Lung (tissue), 12 donors: ENCODE results near the gene FGF19. TPM values are rescaled to one million over a fixed set of nuclear protein-coding genes. Genes with fewer than 3 reads are reported as not detected.
A peak's percentile ranks its signal among the peaks of the same experiment; 100 is the strongest.

Experiments
- ATAC-seq: fragments of 200-7000 bp; cut with Tn5 transposase; one replicate; pipeline ENCODE4 v1.9.1; 2020; ENCODE audit warnings: moderate number of reproducible peaks; ENCODE audit not compliant: insufficient read depth, low FRiP score
- DNase-seq, 3 donors: peaks; one replicate each; pipeline ENCODE4 v3.0.0-alpha.2; 2013 to 2017
- H3K27ac ChIP-seq, 2 donors: one replicate each; pipeline ENCODE4 v1.5.1; 2013; ENCODE audit warnings: mild to moderate bottlenecking in 2 of 2, moderate library complexity in 2 of 2, control low read depth in 1 of 2, inconsistent platforms in 1 of 2, low read depth in 1 of 2, low read length in 1 of 2
- H3K27me3 ChIP-seq, 3 donors: one replicate each; pipeline ENCODE4 v1.5.1; 2013; ENCODE audit warnings: low read length in 2 of 3; ENCODE audit not compliant: control insufficient read depth in 3 of 3, insufficient read depth in 3 of 3
- H3K36me3 ChIP-seq, 4 donors: one replicate each; pipeline ENCODE4 v1.5.1; 2013; ENCODE audit warnings: low read length in 4 of 4, mild to moderate bottlenecking in 1 of 4, moderate library complexity in 1 of 4; ENCODE audit not compliant: control insufficient read depth in 4 of 4, insufficient read depth in 4 of 4
- H3K4me1 ChIP-seq, 5 donors: one replicate each; pipeline ENCODE4 v1.5.1; 2013; ENCODE audit warnings: low read length in 5 of 5, mild to moderate bottlenecking in 2 of 5, moderate library complexity in 1 of 5; ENCODE audit not compliant: control insufficient read depth in 5 of 5, insufficient read depth in 5 of 5
- H3K4me3 ChIP-seq: one replicate; pipeline ENCODE4 v1.5.1; 2013; ENCODE audit warnings: mild to moderate bottlenecking, control low read depth, moderate library complexity
- H3K9ac ChIP-seq, 2 donors: one replicate each; pipeline ENCODE4 v1.5.1; 2013; ENCODE audit warnings: low read length in 2 of 2, control low read depth in 1 of 2; ENCODE audit not compliant: insufficient read depth in 1 of 2
- H3K9me3 ChIP-seq, 4 donors: one replicate each; pipeline ENCODE4 v1.5.1; 2013; ENCODE audit warnings: low read length in 3 of 4, mild to moderate bottlenecking in 1 of 4, moderate library complexity in 1 of 4; ENCODE audit not compliant: control insufficient read depth in 4 of 4, insufficient read depth in 3 of 4
- WGBS, 2 donors: extraction: QIAGEN DNeasy Blood & Tissue Kit; methylation state at CpG; one replicate each; pipeline ENCODE4 v1.1.7; 2013; 5-methylcytosine and 5-hydroxymethylcytosine counted together
- polyA plus RNA-seq, 2 donors: library from polyadenylated mRNA; stranded (reverse); fragments of 200-250 nt; gene quantifications; one replicate each; pipeline ENCODE4 v1.2.1, GENCODE V29; 2013
- total RNA-seq, 2 donors: library from RNA; depleted of rRNA in 1 of 2; stranded (reverse); fragments of >200 nt in 1 of 2; gene quantifications; one replicate each; pipeline ENCODE4 v1.2.1, GENCODE V29; 2014 to 2021
- TF ChIP-seq, protein P1 (sequence below): IDR thresholded peaks from 2 replicates; pipeline ENCODE4 v1.5.1; 2012; ENCODE audit warnings: mild to moderate bottlenecking; ENCODE audit errors: control extremely low read depth, extremely low read depth
- donor health status: control.
- donor health status: control.
- donor health status: Bipolar disorder and iron deficiency.
- donor health status: healthy.
- donor health status: DM: yes; HTN: yes; CAD: no.

The FGF19 gene
- total and polyA plus RNA-seq, 4 donors: 0.09 TPM; not detected in 3

GRCh38 chr11:69654660-69655478, 49.0 kb downstream of the FGF19 start:
- Histone ChIP-seq H3K9me3 (no peaks in the 10 kb centered on the region), H3K9ac (no peak overlapping the region), H3K27me3 (no peaks in the 10 kb centered on the region), H3K27ac (no peak overlapping the region), H3K4me1 (peaks cover 0 to 17% (median 4%) of the 10 kb centered on the region in 5 donors), H3K4me3 (no peak overlapping the region), H3K36me3 (peaks cover 4 to 21% (median 17%) of the 10 kb centered on the region in 4 donors)
- TF ChIP-seq, protein P1, sequence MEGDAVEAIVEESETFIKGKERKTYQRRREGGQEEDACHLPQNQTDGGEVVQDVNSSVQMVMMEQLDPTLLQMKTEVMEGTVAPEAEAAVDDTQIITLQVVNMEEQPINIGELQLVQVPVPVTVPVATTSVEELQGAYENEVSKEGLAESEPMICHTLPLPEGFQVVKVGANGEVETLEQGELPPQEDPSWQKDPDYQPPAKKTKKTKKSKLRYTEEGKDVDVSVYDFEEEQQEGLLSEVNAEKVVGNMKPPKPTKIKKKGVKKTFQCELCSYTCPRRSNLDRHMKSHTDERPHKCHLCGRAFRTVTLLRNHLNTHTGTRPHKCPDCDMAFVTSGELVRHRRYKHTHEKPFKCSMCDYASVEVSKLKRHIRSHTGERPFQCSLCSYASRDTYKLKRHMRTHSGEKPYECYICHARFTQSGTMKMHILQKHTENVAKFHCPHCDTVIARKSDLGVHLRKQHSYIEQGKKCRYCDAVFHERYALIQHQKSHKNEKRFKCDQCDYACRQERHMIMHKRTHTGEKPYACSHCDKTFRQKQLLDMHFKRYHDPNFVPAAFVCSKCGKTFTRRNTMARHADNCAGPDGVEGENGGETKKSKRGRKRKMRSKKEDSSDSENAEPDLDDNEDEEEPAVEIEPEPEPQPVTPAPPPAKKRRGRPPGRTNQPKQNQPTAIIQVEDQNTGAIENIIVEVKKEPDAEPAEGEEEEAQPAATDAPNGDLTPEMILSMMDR: no peak
- 67 to 78% methylated on average over 27 of the region's 27 CpGs for WGBS, 2 donors
- peak; percentile 35 for ATAC-seq
- DNase-seq: peak; percentile 37 to 51 (median 43)

DNA sequence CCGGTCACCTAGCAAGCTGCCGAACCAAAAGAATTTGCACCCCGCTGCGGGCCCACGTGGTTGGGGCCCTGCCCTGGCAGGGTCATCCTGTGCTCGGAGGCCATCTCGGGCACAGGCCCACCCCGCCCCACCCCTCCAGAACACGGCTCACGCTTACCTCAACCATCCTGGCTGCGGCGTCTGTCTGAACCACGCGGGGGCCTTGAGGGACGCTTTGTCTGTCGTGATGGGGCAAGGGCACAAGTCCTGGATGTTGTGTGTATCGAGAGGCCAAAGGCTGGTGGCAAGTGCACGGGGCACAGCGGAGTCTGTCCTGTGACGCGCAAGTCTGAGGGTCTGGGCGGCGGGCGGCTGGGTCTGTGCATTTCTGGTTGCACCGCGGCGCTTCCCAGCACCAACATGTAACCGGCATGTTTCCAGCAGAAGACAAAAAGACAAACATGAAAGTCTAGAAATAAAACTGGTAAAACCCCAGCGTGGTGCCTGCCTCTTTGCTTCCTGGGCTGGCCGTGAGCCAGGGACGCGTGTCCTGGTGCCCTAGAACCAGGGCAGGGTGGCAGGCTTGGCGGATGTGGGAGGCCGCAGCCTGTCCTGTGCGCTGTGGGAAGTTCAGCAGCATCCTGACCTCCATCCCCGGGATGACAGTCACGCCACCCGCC, 49.7 kb downstream of the FGF19 start:
- 83 to 88% methylated on average over 38 of the region's 38 CpGs for WGBS, 2 donors

DNA sequence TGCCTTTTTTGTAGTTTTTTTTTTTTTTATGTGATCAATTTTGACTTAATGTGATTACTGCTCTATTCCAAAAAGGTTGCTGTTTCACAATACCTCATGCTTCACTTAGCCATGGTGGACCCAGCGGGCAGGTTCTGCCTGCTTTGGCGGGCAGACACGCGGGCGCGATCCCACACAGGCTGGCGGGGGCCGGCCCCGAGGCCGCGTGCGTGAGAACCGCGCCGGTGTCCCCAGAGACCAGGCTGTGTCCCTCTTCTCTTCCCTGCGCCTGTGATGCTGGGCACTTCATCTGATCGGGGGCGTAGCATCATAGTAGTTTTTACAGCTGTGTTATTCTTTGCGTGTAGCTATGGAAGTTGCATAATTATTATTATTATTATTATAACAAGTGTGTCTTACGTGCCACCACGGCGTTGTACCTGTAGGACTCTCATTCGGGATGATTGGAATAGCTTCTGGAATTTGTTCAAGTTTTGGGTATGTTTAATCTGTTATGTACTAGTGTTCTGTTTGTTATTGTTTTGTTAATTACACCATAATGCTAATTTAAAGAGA, 50.3 kb downstream of the FGF19 start:
- Histone ChIP-seq H3K9me3 (no peaks in the 10 kb centered on the region), H3K4me1 (peaks cover 0 to 12% (median 4%) of the 10 kb centered on the region in 5 donors), H3K27ac (no peak overlapping the region), H3K36me3 (peaks cover 4 to 29% (median 26%) of the 10 kb centered on the region in 4 donors), H3K27me3 (no peaks in the 10 kb centered on the region), H3K4me3 (no peak overlapping the region), H3K9ac (no peak overlapping the region)
- TF ChIP-seq, protein P1: no peak
- DNase-seq (no peak), ATAC-seq (no peak)
- WGBS, 2 donors: 95% methylated on average over 23 of the region's 23 CpGs

More for the DNA sequence above, 49.7 kb downstream of the FGF19 start:
- Histone ChIP-seq H3K27ac (no peak overlapping the region), H3K4me1 (peaks cover 0 to 17% (median 4%) of the 10 kb centered on the region in 5 donors), H3K9ac (no peak overlapping the region), H3K4me3 (no peak overlapping the region), H3K27me3 (no peaks in the 10 kb centered on the region), H3K9me3 (no peaks in the 10 kb centered on the region), H3K36me3 (peaks cover 4 to 26% (median 24%) of the 10 kb centered on the region in 4 donors)
- TF ChIP-seq, protein P1: no peak
- ATAC-seq (no peak), DNase-seq (no peak)
